OCI-LY7 (cell line): ENCODE measurements around the gene TRMT44.

Experiments used
- EZH2phosphoT487 ChIP-seq: fragments of 200-600 bp; sonication (generic); IDR thresholded peaks from 2 replicates; pipeline ENCODE4 v1.6.1; 2018; ENCODE audit warnings: low read depth, borderline replicate concordance, mild to moderate bottlenecking, mixed run types, antibody characterized with exemption, low read length, moderate library complexity, mixed read lengths
- TF ChIP-seq, protein P1 (sequence below): fragments of 200-600 bp; sonication (generic); conservative IDR thresholded peaks from 2 replicates; pipeline ENCODE4 v1.5.1; 2014; ENCODE audit warnings: mild to moderate bottlenecking, antibody characterized with exemption, low read length, moderate library complexity, mixed read lengths

GRCh38 chr4:8495803-8496202 lies 55.2 kb downstream of the TRMT44 start:
- TF ChIP-seq, protein P1, sequence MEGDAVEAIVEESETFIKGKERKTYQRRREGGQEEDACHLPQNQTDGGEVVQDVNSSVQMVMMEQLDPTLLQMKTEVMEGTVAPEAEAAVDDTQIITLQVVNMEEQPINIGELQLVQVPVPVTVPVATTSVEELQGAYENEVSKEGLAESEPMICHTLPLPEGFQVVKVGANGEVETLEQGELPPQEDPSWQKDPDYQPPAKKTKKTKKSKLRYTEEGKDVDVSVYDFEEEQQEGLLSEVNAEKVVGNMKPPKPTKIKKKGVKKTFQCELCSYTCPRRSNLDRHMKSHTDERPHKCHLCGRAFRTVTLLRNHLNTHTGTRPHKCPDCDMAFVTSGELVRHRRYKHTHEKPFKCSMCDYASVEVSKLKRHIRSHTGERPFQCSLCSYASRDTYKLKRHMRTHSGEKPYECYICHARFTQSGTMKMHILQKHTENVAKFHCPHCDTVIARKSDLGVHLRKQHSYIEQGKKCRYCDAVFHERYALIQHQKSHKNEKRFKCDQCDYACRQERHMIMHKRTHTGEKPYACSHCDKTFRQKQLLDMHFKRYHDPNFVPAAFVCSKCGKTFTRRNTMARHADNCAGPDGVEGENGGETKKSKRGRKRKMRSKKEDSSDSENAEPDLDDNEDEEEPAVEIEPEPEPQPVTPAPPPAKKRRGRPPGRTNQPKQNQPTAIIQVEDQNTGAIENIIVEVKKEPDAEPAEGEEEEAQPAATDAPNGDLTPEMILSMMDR, result no peak
- no peak for TF ChIP-seq EZH2phosphoT487
